Urinary bladder (tissue), 4 donors: ENCODE data around the gene CALR3. TPM values are rescaled to one million over a fixed set of nuclear protein-coding genes. Genes with fewer than 3 reads are reported as not detected.

Experiments
- DNase-seq: peaks from one replicate; pipeline ENCODE4 v3.0.0-alpha.2; 2015; ENCODE audit errors: extremely low spot score
- H3K27ac ChIP-seq: one replicate; pipeline ENCODE4 v1.5.1; 2013; ENCODE audit warnings: low read depth, mild to moderate bottlenecking, moderate library complexity
- H3K36me3 ChIP-seq: one replicate; pipeline ENCODE4 v1.6.1; 2013; ENCODE audit warnings: mild to moderate bottlenecking, moderate library complexity; ENCODE audit not compliant: insufficient read depth
- H3K4me1 ChIP-seq: one replicate; pipeline ENCODE4 v1.6.1; 2013; ENCODE audit warnings: mild to moderate bottlenecking, moderate library complexity; ENCODE audit not compliant: insufficient read depth
- H3K4me3 ChIP-seq: one replicate; pipeline ENCODE4 v1.5.1; 2013; ENCODE audit warnings: low read depth, low read length
- WGBS: extraction: QIAGEN DNeasy Blood & Tissue Kit; methylation state at CpG from one replicate; pipeline ENCODE4 v1.1.7; 2013; 5-methylcytosine and 5-hydroxymethylcytosine counted together
- polyA plus RNA-seq: library from polyadenylated mRNA; stranded (reverse); fragments of 200-250 nt; gene quantifications from one replicate; pipeline ENCODE4 v1.2.3, GENCODE V29; 2013
- total RNA-seq: library from RNA; depleted of rRNA; stranded (reverse); fragments of >200 nt; gene quantifications from one replicate; pipeline ENCODE4 v1.2.3, GENCODE V29; 2014
- donor health status: healthy with polysubstance abuse.
- donor health status: healthy.

The CALR3 gene
- total and polyA plus RNA-seq, 2 donors = not detected

DNA sequence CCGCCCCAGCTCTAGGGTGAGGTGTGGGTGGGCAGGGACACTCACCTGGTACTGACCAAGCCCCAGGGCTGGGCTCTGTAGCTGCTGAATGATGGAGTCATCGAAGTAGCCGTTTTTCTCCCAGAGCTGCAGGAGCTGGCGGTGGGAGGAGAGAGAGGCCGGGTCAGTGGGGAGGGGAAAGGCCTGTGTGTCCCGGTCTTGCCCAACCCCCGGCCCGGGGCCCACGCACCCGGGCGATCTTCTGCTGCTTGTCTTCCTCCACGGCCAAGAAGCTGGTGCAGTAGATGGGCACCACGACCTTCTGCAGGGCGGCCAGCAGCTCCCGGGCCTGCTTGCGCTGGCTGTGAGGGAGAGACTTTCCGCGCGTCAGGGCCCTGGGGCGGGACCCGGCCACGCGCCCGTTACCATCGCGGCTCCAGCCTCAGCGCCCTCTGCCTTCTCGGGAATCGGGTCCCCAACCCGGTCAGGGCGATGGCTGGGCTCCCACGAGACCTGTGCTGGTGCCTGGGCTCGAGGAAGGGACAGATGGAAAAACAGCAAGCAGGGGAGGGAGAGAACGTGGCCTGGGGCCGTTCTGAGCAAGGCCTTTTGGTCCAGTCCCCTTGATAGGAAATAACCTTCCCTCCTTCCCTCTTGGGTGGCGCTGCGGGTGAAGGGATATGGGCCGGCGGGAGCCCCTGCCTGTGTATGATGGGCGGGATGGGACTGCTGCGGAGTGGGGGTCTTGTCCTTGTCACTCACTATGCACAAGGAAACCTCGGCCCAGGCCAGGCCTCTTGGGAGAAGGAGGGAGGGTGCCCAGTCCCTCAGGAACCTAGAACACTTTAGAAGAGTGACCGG is 34.8 kb upstream of the CALR3 start:
- WGBS = 95% methylated on average over 43 of the region's 43 CpGs
- no peak for DNase-seq

DNA sequence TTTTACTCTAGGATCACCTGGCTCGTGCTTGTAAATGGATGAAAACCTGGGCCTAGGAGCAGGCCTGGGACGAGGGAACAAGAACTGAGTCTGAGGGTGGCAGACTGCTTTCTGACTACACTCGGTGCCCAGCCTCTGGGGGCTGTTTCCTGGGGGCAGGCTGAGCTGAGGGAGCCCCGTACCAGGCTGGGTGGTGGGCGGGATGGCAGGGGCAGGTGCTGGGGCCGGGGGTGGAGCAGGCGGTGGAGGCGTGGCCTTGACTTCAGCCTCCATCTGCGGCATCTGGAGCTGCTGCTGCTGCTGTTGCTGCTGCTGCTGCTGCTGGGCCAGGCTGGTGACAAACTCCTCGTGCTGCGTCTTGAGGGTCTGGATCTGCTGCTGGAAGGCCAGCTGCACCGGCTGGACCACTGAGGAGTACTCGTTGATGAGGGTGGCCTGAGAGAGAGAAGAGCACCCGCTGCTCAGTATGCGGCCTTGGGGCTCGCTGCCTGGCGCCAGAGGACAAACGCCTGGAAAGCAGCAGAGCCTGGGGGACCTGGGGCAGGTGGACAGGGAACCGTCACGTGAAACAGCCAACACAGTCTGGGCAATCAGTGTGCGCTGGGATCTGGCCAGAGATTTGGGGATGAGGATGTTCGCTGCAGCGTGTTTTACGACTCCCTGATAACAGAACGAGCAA is 33.6 kb upstream of the CALR3 start:
- WGBS = 87% methylated on average over 25 of the region's 25 CpGs
- Histone ChIP-seq H3K36me3 (peaks cover 30% of the 10 kb centered on the region), H3K4me3 (no peak overlapping the region)

More for the DNA sequence above, 34.8 kb upstream of the CALR3 start:
- Histone ChIP-seq H3K4me3 (no peak overlapping the region), H3K27ac (no peak overlapping the region), H3K4me1 (no peaks in the 10 kb centered on the region), H3K36me3 (peaks cover 24% of the 10 kb centered on the region)

DNA sequence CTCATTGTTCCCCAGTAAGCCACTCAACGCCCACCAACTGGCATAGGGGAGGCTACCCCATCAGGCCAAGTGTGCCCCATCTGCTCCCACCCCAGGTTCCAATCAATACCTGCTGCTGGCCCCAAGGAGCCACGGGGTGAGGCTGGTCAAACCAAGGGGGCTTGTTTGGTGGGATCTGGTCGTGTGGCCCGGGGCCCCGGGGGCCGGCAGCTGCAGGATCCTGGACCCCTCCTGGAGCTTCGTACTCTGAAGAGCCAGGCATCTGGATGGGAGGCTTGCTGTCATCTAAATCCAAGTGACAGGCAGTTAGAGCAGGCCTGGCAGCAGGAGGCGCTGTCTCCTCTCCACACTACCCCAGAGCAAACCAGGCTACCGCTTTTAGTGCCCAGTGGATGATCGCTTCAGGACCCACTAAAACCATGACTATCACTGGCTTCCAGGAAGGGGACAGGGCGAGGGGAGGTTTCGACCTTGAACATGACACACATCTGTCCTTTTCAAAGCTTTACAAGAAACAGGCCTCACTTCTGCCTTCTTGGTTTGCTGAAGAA is 32.1 kb upstream of the CALR3 start:
- H3K4me1 ChIP-seq = no peaks in the 10 kb centered on the region
- no peak overlapping the region for H3K27ac ChIP-seq
- no peak overlapping the region for H3K4me3 ChIP-seq
- WGBS = 93% methylated on average over 12 of the region's 12 CpGs
- no peak for DNase-seq
- H3K36me3 ChIP-seq = peaks cover 29% of the 10 kb centered on the region

More for the DNA sequence above, 33.6 kb upstream of the CALR3 start:
- Histone ChIP-seq H3K4me1 (no peaks in the 10 kb centered on the region), H3K27ac (no peak overlapping the region)
- no peak for DNase-seq

DNA sequence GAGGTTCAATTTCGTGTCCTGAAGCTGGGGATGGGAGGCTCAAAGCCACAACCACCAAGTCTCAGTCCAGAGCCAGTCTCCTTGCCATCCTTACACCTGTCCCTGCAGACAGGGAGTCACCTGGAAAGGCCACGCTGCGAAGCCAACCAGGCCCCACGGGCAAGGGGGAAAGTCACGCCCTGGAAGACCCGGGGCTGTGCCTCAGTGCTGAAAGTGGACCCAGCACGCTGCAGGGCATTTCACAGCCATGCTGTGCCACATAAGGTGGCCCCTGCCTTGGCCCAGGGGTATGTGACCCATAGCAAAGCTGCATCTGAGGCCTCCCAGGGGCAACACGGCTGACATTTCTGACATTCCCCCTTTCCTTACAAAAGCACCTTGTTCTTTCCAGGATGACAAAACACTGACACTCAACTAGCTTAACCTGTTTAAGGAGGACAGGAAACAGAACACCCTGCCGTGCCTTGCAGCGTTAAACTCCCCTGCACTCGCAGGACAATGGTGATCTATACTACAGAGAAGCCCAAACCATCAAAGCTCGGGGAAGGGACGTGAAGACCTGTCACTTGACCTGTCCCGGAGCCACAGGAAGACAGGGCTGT is 31.5 kb upstream of the CALR3 start:
- no peak overlapping the region for H3K4me3 ChIP-seq
- no peak overlapping the region for H3K27ac ChIP-seq
- 82% methylated on average over 14 of the region's 14 CpGs for WGBS
- H3K4me1 ChIP-seq = no peaks in the 10 kb centered on the region
- H3K36me3 ChIP-seq = peaks cover 26% of the 10 kb centered on the region
- no peak for DNase-seq

DNA sequence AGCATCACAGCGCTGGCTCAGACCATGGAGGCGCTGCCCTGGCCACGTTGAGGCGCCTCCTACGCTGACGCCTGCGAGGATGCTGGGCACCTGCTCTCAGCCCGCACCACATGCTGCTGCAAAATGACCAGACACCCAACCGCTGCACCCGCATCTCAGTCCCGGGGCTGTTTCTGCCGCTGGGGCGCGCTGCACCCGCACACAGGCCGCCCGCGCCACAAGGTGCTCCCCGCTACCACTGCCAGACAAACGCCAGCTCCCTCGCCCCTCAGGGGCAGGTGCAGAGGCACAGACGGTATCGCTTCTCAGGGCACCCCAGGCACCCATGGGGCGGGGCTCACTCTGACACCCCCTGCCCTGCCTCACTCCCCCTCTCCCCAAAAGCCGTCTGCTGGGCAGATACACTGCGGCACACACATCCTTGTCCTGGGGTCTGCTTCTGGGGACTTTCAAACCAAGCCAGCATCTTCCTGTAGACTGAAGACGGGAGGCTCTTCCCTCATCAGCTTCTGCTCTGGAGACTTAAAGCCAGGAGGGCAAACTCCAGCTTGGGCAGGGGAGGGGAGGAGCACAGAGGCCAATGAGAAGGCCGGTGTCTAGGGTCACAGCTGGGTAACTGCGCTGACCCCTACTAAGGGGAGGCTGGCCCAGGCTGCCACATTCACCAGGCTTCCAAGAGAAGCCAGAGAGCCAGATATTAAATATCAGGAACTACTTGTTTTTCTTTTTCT is 29.9 kb upstream of the CALR3 start:
- peaks cover 14% of the 10 kb centered on the region for H3K36me3 ChIP-seq
- WGBS = 96% methylated on average over 29 of the region's 29 CpGs
- no peaks in the 10 kb centered on the region for H3K4me1 ChIP-seq
- H3K4me3 ChIP-seq = no peak overlapping the region
- DNase-seq = no peak
- no peak overlapping the region for H3K27ac ChIP-seq

DNA sequence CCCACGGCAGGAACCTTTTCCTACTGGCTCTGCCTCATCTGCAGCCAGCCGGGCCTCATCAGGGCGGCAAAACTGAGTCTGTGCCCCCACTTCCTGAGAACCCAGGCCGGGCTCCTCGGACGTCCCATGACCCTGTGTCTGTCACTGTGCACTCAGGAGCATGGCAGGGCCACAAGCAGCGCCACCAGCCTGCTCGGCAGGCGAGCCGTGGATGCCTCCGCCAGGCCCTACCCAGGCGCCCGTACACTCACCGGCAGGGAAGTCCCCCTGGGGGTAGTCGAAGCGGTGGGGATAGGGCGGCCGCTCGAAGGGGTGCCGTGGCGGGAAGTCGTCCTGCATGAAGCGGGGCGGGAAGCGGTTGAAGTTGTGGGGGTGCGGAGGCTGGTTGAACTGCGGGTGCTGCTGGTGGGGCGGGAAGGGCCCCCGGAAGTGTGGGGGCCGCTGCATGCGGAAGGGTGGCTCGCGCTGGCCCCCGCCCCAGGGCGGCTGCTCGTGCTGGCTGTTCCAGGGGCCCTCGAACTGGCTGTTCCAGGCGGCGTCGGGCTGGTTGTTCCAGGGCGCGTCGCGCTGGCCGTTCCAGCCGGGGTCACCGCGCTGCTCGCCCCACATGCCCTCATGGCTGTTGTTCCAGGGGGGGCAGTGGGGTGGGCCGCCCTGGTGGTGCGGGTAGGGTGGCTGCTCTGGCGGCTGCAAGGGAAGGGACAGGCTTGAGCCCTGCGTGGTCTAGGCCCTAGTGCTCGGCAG is 29.2 kb upstream of the CALR3 start:
- WGBS = 96% methylated on average over 54 of the region's 54 CpGs
- Histone ChIP-seq H3K4me1 (no peaks in the 10 kb centered on the region), H3K4me3 (no peak overlapping the region), H3K36me3 (peaks cover 8% of the 10 kb centered on the region), H3K27ac (no peak overlapping the region)
- no peak for DNase-seq

DNA sequence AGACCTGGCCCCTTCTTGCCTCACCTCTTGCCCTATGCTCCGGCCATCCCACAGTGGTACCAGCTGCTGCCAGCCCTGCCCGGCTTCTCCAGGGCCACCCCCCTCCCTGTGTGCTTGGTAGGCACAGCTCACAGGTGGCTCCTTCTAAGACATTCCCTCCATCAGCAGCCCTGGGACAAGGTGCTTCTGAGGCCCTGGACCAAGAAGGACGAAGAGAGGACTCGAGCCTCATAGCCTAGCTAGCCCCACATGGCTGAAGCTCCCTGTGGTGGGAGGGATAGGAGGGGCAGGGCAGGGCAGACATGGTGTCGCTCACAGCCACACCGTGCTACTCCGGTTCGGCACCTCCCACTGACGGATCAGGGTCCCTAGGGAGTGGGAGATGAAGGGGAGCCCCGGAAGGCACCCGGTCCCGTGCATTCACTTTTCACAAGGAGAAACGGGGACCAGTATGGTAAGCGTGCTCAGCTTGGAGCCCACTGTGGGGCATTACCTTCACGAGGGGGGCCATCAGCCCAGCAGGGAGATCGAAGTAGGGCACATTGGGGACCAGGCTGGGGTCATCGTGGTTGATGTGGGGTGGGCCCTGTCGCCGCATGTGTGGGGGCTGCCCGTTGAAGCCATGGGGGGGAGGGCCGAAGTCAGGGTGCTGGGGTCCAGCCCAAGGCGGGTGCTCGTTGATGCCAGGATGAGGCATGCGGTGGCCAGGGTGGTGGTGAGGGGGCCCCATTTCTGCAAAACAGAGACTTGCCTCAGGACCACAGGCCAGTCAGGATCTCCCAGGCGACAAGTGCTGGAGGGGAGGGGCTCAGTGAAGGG is 26.8 kb upstream of the CALR3 start:
- Histone ChIP-seq H3K27ac (no peak overlapping the region), H3K4me3 (no peak overlapping the region), H3K4me1 (no peaks in the 10 kb centered on the region), H3K36me3 (peaks cover 18% of the 10 kb centered on the region)
- 94% methylated on average over 25 of the region's 25 CpGs for WGBS
- no peak for DNase-seq

DNA sequence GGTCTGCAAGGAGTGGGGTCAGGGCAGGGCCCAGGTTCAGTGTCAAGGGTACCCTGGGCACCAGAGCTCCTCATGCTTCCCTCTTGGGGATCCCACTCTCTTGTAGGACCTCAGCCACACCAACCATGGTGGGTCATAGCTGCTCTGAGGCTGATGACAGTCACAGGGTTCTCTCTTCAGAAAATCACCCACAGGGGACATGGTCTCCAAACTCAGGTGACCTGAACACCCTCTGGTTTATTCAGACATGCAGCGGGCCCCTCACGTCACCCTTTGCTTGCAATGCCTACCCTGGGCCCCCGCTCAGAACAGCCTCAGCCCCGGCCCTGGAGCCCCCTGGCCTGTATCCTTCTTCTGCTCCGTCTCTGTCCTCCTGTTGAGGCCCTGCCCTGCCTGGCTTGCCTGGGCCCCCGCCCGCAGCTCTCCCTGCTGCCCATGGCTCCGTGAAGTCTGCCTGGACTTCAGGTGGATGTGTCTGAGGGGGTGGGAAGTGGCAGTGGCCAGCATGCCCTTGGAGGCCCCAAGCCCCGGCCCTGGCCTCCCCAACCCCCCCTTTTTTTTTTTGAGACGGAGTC is 25.8 kb upstream of the CALR3 start:
- Histone ChIP-seq H3K4me1 (no peaks in the 10 kb centered on the region), H3K4me3 (no peak overlapping the region), H3K36me3 (peaks cover 18% of the 10 kb centered on the region), H3K27ac (no peak overlapping the region)
- DNase-seq = no peak
- 93% methylated on average over 10 of the region's 10 CpGs for WGBS

DNA sequence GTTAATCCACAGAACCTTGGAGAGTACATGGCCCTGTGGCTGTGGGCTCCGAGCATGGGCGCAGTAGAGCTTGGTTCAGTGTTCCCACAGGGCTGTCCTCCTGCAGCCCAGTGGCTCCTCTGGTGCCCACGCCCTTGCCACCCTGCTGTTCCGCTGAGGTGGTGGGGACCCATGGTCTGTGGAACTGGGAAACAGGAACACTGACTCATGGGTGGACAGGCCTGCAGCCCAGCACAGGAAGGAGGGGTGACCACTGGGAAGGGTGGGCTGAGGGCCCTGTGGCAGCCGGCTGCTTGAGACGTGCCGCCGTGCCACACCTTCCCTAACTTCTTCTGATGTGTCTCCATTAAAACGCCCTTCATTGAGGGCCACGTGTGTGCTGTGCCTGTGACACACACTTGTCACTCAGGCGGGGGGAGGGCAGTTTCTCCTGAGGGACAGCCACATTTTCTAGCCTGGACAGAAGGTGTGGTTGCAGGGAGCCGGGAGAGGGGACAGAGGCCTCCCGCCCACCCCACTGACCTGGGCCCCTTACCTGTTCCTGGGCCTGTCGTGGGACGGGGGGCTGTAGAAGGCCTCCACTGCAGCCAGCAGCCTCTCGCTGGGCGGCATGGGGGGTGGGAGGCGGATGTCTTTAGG is 25.1 kb upstream of the CALR3 start:
- H3K27ac ChIP-seq = no peak overlapping the region
- WGBS = 89% methylated on average over 18 of the region's 18 CpGs
- no peak overlapping the region for H3K4me3 ChIP-seq
- no peak for DNase-seq
- no peaks in the 10 kb centered on the region for H3K4me1 ChIP-seq
- H3K36me3 ChIP-seq = peaks cover 18% of the 10 kb centered on the region

DNA sequence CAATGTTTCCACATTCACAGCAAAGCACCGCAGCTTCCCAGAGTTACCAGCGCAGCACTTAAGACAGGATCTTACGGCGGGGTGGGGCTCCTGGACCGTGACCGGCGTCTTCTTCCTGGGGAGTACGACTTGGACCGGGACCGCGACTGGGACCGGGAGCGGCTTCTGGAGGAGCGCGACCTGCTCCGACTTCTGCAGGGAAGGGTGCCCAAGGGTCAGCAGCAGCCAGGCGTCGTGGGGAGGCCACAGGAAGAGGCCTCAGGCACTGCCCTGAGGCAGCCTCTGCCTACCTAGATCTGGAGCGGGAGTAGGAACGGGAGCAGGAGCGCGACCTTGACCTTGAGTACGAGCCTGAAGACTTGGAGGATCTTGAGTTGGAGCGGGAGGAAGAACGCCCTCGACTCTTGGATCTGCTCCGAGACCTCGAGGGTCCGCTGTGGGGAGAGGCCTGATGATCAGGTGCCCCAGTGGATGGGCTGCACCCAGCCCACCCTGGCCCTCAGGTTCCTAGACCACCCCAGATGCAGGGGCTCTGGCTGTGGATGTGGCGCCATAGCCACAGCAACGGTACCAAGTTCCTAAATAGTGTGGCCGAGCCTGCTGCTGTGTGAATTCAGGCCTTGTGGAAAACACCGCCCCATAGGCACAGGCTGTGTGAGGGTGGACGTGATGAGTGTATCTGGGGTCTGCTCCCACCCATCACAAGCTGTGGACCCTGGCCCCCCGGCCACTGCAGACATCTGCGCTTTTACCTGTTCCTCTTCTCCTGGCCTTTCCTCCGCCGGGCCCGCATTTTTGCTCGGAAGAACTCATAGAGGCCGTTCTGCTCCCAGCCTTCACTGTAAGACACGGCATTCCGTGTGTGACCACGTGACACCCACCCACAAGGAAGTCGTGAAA is 24.4 kb upstream of the CALR3 start:
- Histone ChIP-seq H3K36me3 (peaks cover 14% of the 10 kb centered on the region), H3K27ac (no peak overlapping the region), H3K4me1 (no peaks in the 10 kb centered on the region), H3K4me3 (no peak overlapping the region)
- 92% methylated on average over 45 of the region's 45 CpGs for WGBS
- no peak for DNase-seq

DNA sequence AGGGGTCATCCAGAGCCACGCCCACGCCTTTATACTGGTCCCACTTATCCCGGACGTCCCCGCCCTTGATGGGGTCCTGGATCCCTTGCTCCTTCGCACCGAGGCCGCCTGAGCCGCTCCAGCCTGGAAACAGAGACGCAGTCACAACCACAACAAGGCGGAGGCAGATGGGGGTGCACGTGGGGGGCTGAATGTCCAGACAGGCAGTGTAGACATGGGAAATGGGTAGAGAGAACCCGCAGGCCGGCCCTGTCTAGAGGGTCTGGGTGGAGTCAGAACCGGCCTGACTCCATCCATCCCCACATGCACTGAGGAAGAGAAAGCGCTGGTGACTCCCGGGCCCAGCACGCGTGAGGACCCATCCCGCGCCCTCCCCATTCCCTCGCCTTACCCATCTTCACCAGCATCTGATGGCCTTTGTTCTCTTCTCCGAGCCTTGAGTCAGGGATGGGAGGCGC is 23.3 kb upstream of the CALR3 start:
- DNase-seq = no peak
- no peak overlapping the region for H3K27ac ChIP-seq
- H3K36me3 ChIP-seq = peaks cover 9% of the 10 kb centered on the region
- no peak overlapping the region for H3K4me3 ChIP-seq
- 91% methylated on average over 24 of the region's 24 CpGs for WGBS
- H3K4me1 ChIP-seq = no peaks in the 10 kb centered on the region
